NB4 (cell line): ENCODE measurements around the gene TMEM253.

Experiments used
- MYC ChIP-seq: IDR thresholded peaks from 2 replicates; pipeline ENCODE4 v1.6.1; 2011; ENCODE audit warnings: low read depth, low read length
- TF ChIP-seq, protein P1 (sequence below): IDR thresholded peaks from one replicate; pipeline ENCODE4 v1.5.1; 2012; ENCODE audit warnings: low read depth, low read length

DNA sequence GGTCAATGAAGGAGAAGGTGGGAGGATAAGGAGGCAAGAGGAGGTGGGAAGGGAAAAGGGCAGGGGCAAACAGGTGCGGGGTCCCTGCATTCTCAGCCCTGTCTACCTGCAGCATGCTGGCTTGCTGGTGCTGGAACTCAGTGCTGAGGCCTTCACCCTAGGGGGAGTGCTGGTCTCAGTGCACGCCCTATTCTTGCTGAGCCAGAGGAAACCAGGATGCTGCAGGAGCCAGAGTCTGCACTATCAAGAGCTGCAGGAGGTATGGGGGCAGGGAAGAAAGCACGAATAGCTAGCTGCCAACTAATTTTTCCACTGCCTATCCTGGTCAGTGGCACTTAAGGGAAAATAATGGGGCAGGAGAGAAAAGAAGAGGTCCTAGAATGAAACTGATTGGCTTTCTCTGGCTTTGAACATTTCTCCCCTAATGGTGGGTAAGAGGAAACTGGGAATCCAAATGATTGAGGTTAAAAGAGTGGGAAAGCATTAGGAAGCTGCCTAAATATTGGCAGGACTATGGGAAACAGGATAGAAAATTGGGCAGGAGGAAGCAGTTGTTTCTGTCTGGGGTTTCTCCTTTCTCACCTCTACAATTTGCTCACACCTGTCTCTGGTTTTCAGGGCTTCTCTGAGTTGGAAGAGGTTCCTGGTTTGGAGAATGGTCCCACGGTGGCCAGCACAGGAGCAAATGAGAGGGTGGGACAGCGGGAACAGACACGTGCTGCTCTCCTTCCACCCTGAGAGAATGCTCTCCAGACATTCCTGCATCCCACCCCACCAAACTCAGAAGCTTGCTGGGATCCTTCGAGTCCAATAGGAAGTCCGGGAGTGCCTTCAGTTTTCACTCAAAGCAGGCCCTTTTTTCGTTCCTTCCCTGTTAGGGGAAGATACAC lies 1.9 kb downstream of the TMEM253 start:
- TF ChIP-seq, protein P1, sequence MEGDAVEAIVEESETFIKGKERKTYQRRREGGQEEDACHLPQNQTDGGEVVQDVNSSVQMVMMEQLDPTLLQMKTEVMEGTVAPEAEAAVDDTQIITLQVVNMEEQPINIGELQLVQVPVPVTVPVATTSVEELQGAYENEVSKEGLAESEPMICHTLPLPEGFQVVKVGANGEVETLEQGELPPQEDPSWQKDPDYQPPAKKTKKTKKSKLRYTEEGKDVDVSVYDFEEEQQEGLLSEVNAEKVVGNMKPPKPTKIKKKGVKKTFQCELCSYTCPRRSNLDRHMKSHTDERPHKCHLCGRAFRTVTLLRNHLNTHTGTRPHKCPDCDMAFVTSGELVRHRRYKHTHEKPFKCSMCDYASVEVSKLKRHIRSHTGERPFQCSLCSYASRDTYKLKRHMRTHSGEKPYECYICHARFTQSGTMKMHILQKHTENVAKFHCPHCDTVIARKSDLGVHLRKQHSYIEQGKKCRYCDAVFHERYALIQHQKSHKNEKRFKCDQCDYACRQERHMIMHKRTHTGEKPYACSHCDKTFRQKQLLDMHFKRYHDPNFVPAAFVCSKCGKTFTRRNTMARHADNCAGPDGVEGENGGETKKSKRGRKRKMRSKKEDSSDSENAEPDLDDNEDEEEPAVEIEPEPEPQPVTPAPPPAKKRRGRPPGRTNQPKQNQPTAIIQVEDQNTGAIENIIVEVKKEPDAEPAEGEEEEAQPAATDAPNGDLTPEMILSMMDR: no peak
- no peak for TF ChIP-seq MYC
